Measurements from ENCODE around the gene ADPRH. TPM values are rescaled to one million over a fixed set of nuclear protein-coding genes. Genes with fewer than 3 reads are reported as not detected.

Gene ADPRH
- total RNA-seq, 2 donors from 2014 or later: 7.8 to 11.8 TPM

DNA sequence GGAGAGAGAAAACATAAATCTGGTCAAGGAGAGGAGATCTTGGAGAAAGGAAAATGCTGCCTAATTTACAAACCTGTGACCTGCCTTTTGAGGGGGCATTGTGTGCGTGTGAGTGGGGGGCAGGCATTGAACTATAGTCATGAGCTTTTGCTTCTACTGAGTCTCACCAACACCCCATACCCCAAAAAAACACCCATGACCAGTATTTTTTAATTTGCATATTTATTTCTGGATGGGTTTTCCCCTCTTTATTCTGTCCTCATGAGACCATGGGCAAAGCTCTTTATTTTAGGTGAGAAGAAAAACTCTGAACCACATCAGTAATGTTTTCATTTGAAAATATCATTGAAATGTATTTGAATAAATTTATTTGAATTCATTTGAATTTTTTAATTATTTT lies 40.5 kb upstream of the ADPRH start:
- Mint-ChIP-seq H3K27me3 (ENCODE audit: insufficient read depth) (no peaks in the 10 kb centered on the region), H3K4me3 (no peak overlapping the region), H3K27ac (no peak overlapping the region), H3K9me3 (peaks cover 4% of the 10 kb centered on the region), H3K4me1 (no peaks in the 10 kb centered on the region), H3K36me3 (ENCODE audit: low read depth) (peaks cover 3% of the 10 kb centered on the region)
- 100% methylated on average over 1 of the region's 1 CpG; no CpG with 5 or more reads in 1 of the 2 experiments for WGBS, 2 experiments (ENCODE audit: insufficient coverage in 1 of 2, insufficient read length in 1 of 2)
- Histone ChIP-seq H3K9ac (ENCODE audit: extremely low read depth, low read length, poor library complexity, severe bottlenecking) (no peak overlapping the region), H3K4me1 (ENCODE audit: control insufficient read depth, insufficient read depth, low read length) (no peaks in the 10 kb centered on the region), H3K36me3 (ENCODE audit: control insufficient read depth, insufficient read depth, low read length) (no peaks in the 10 kb centered on the region), H3K9me3 (ENCODE audit: control insufficient read depth, low read length) (peaks cover 4% of the 10 kb centered on the region), H3K27me3 (ENCODE audit: control insufficient read depth, insufficient read depth, low read length, poor library complexity, severe bottlenecking) (no peaks in the 10 kb centered on the region), H3K27ac (ENCODE audit: low read depth, low read length) (no peak overlapping the region), H3K4me3 (ENCODE audit: low read length) (no peak overlapping the region)
- no peak for DNase-seq
- TF ChIP-seq, protein P1, sequence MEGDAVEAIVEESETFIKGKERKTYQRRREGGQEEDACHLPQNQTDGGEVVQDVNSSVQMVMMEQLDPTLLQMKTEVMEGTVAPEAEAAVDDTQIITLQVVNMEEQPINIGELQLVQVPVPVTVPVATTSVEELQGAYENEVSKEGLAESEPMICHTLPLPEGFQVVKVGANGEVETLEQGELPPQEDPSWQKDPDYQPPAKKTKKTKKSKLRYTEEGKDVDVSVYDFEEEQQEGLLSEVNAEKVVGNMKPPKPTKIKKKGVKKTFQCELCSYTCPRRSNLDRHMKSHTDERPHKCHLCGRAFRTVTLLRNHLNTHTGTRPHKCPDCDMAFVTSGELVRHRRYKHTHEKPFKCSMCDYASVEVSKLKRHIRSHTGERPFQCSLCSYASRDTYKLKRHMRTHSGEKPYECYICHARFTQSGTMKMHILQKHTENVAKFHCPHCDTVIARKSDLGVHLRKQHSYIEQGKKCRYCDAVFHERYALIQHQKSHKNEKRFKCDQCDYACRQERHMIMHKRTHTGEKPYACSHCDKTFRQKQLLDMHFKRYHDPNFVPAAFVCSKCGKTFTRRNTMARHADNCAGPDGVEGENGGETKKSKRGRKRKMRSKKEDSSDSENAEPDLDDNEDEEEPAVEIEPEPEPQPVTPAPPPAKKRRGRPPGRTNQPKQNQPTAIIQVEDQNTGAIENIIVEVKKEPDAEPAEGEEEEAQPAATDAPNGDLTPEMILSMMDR (conservative IDR thresholded peaks at IDR 0.05): no peak

DNA sequence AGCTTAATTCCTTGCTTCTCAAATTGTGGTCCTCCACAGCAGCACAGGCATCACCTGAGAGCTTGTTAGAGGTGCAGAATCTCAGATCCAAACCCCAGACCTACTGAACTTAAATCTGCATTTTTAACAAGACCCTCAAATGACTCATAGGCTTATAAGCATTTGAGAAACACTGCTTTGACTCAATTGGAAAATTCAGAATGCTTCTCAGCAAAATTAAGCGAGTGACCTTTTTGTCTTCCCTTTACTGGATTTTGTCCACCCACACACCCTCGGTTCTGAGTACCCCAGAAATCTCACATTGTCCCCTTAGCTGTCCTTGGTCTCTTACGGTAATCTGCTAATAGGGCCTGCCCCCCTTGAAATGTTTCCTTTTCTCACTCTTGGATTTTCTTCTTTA lies 37.7 kb upstream of the ADPRH start:
- no peak overlapping the region for H3K4me3 Mint-ChIP-seq
- no peaks in the 10 kb centered on the region for H3K27me3 Mint-ChIP-seq (ENCODE audit: insufficient read depth)
- no peak overlapping the region for H3K4me3 ChIP-seq (ENCODE audit: low read length)
- no peak overlapping the region for H3K9ac ChIP-seq (ENCODE audit: extremely low read depth, low read length, poor library complexity, severe bottlenecking)
- no peak for DNase-seq
- H3K4me1 Mint-ChIP-seq: no peaks in the 10 kb centered on the region
- peaks cover 4% of the 10 kb centered on the region for H3K9me3 Mint-ChIP-seq
- no peaks in the 10 kb centered on the region for H3K36me3 ChIP-seq (ENCODE audit: control insufficient read depth, insufficient read depth, low read length)
- H3K36me3 Mint-ChIP-seq (ENCODE audit: low read depth): peaks cover 3% of the 10 kb centered on the region
- peaks cover 4% of the 10 kb centered on the region for H3K9me3 ChIP-seq (ENCODE audit: control insufficient read depth, low read length)
- H3K4me1 ChIP-seq (ENCODE audit: control insufficient read depth, insufficient read depth, low read length): no peaks in the 10 kb centered on the region
- WGBS, 2 experiments (ENCODE audit: insufficient coverage in 1 of 2, insufficient read length in 1 of 2): 78 to 88% methylated on average over 3 of the region's 3 CpGs
- H3K27me3 ChIP-seq (ENCODE audit: control insufficient read depth, insufficient read depth, low read length, poor library complexity, severe bottlenecking): no peaks in the 10 kb centered on the region
- H3K27ac Mint-ChIP-seq: no peak overlapping the region
- H3K27ac ChIP-seq (ENCODE audit: low read depth, low read length): no peak overlapping the region
- TF ChIP-seq, protein P1 (conservative IDR thresholded peaks at IDR 0.05): no peak

DNA sequence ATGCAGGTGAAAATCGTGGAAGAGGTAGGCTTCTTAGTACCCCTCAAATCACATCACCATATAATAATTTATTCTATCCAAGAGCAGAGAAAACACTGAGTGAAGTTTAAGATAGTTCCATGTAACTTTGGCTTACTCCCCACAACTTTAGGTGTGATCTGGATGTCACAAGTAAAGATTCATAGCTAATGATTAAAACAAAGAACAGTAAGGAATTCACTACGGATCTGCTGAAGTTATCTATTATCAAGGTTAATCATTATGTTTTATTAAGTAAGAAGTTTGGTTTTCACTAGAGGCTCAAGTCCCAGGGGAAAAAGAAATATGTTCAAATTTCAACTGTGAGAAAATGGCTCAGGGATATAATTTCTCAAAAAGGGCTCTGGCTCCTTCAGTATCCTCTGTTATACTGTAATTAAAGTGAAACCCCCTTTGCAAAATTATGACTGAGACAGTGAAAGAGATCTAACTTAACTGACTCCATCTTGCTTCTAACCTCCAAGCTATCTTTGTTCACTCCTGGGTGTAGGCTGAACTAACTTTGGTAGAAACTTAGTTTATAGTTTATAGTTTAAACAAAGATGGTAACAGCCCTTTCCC lies 37.0 kb upstream of the ADPRH start:
- TF ChIP-seq, protein P1 (conservative IDR thresholded peaks at IDR 0.05): no peak
- Histone ChIP-seq H3K36me3 (ENCODE audit: control insufficient read depth, insufficient read depth, low read length) (no peaks in the 10 kb centered on the region), H3K27ac (ENCODE audit: low read depth, low read length) (no peak overlapping the region), H3K27me3 (ENCODE audit: control insufficient read depth, insufficient read depth, low read length, poor library complexity, severe bottlenecking) (no peaks in the 10 kb centered on the region), H3K9me3 (ENCODE audit: control insufficient read depth, low read length) (peaks cover 4% of the 10 kb centered on the region), H3K4me3 (ENCODE audit: low read length) (no peak overlapping the region), H3K9ac (ENCODE audit: extremely low read depth, low read length, poor library complexity, severe bottlenecking) (no peak overlapping the region), H3K4me1 (ENCODE audit: control insufficient read depth, insufficient read depth, low read length) (no peaks in the 10 kb centered on the region)
- WGBS, 2 experiments (ENCODE audit: insufficient coverage in 1 of 2, insufficient read length in 1 of 2): 100% methylated on average over 1 to 2 of the region's 2 CpGs
- Mint-ChIP-seq H3K27ac (no peak overlapping the region), H3K9me3 (peaks cover 4% of the 10 kb centered on the region), H3K4me1 (no peaks in the 10 kb centered on the region), H3K4me3 (no peak overlapping the region), H3K36me3 (ENCODE audit: low read depth) (peaks cover 3% of the 10 kb centered on the region), H3K27me3 (ENCODE audit: insufficient read depth) (no peaks in the 10 kb centered on the region)
- DNase-seq: no peak

Data from endodermal cell (in vitro differentiated cells).